DOHH2 (cell line): ENCODE results near the gene KCNJ6.
"Not testable (repeated sequence)": the region's sequence is repeated elsewhere in the genome, so short reads cannot be mapped to it uniquely, and the experiment has no call there.

Experiments used
- H3F3A ChIP-seq: fragments of 200-600 bp; sonication (generic), shearing (Covaris generic); 2 replicates; pipeline ENCODE4 v1.6.0; 2016; ENCODE audit warnings: antibody characterized with exemption, mild to moderate bottlenecking; ENCODE audit not compliant: control insufficient read depth, insufficient read depth
- H3K27ac ChIP-seq: fragments of 200-600 bp; sonication (generic); 2 replicates; pipeline ENCODE4 v1.5.1; 2014; ENCODE audit warnings: low read depth, mild to moderate bottlenecking, low read length, moderate library complexity
- H3K27me3 ChIP-seq: fragments of 200-600 bp; sonication (generic); 2 replicates; pipeline ENCODE4 v1.6.1; 2014; ENCODE audit warnings: mild to moderate bottlenecking, low read length, mixed read lengths; ENCODE audit not compliant: control insufficient read depth
- H3K36me3 ChIP-seq: fragments of 200-600 bp; sonication (generic); 2 replicates; pipeline ENCODE4 v1.6.1; 2014; ENCODE audit warnings: mild to moderate bottlenecking, low read length, moderate library complexity, mixed read lengths; ENCODE audit not compliant: control insufficient read depth
- H3K4me1 ChIP-seq: fragments of 200-600 bp; sonication (generic); 2 replicates; pipeline ENCODE4 v1.6.1; 2014; ENCODE audit warnings: mild to moderate bottlenecking, low read length, mixed read lengths; ENCODE audit not compliant: control insufficient read depth
- H3K4me2 ChIP-seq: fragments of 200-600 bp; sonication (generic); 2 replicates; pipeline ENCODE4 v1.6.0; 2014; ENCODE audit warnings: mild to moderate bottlenecking, low read length, moderate library complexity
- H3K4me3 ChIP-seq: fragments of 200-600 bp; sonication (generic); 2 replicates; pipeline ENCODE4 v1.5.1; 2014; ENCODE audit warnings: mild to moderate bottlenecking, low read length, mixed read lengths
- H3K79me2 ChIP-seq: fragments of 200-600 bp; sonication (generic); 2 replicates; pipeline ENCODE4 v1.6.1; 2014; ENCODE audit warnings: mild to moderate bottlenecking, low read length, mixed read lengths; ENCODE audit not compliant: control insufficient read depth
- H3K9me2 ChIP-seq: fragments of 200-600 bp; sonication (generic); replicated peaks from 2 replicates; pipeline ENCODE4 v1.6.1; 2014; ENCODE audit warnings: mild to moderate bottlenecking, low read length, mixed read lengths; ENCODE audit not compliant: control insufficient read depth
- H3K9me3 ChIP-seq: fragments of 200-600 bp; sonication (generic); 2 replicates; pipeline ENCODE4 v1.6.1; 2014; ENCODE audit warnings: antibody characterized with exemption, low read length, mixed read lengths; ENCODE audit not compliant: control insufficient read depth, insufficient read depth
- H4K20me1 ChIP-seq: fragments of 200-600 bp; sonication (generic); 2 replicates; pipeline ENCODE4 v1.6.0; 2014; ENCODE audit warnings: low read depth, mild to moderate bottlenecking, antibody characterized with exemption, low read length, moderate library complexity; ENCODE audit not compliant: control insufficient read depth, insufficient read depth
- CTCF ChIP-seq: fragments of 200-600 bp; sonication (generic); IDR thresholded peaks from one replicate; pipeline ENCODE4 v1.5.1; 2014; ENCODE audit warnings: antibody characterized with exemption, mild to moderate bottlenecking, low read depth, low read length; ENCODE audit not compliant: poor library complexity, severe bottlenecking
- EZH2phosphoT487 ChIP-seq: fragments of 200-600 bp; sonication (generic); IDR thresholded peaks from 2 replicates; pipeline ENCODE4 v1.6.1; 2017; ENCODE audit warnings: borderline replicate concordance, mild to moderate bottlenecking, antibody characterized with exemption, low read length, moderate library complexity, mixed read lengths

The KCNJ6 gene

GRCh38 chr21:37921091-37921490, 4.8 kb upstream of the KCNJ6 start:
- Histone ChIP-seq H4K20me1 (no peaks in the 10 kb centered on the region), H3K9me2 (no peaks in the 10 kb centered on the region), H3K4me1 (no peaks in the 10 kb centered on the region), H3K4me3 (no peak overlapping the region), H3F3A (no peaks in the 10 kb centered on the region), H3K27ac (no peak overlapping the region), H3K79me2 (no peaks in the 10 kb centered on the region), H3K9me3 (no peaks in the 10 kb centered on the region; the same call in 1 of the 2 replicates), H3K36me3 (no peaks in the 10 kb centered on the region), H3K4me2 (no peak overlapping the region), H3K27me3 (no peaks in the 10 kb centered on the region)
- no peak for TF ChIP-seq CTCF
- TF ChIP-seq EZH2phosphoT487, result no peak

- H3K4me3 ChIP-seq, H3K79me2 ChIP-seq, H3F3A ChIP-seq, H3K36me3 ChIP-seq, H3K27ac ChIP-seq, H4K20me1 ChIP-seq, H3K4me2 ChIP-seq, H3K27me3 ChIP-seq, H3K9me3 ChIP-seq, H3K4me1 ChIP-seq, H3K9me2 ChIP-seq: not testable (repeated sequence)
Observed at GRCh38 chr21:37920302-37920701, 4.0 kb upstream of the KCNJ6 start.

GRCh38 chr21:37917612-37918011, 1.4 kb upstream of the KCNJ6 start:
- no peak overlapping the region for H3K4me2 ChIP-seq

GRCh38 chr21:37915941-37916309, 332 bp downstream of the KCNJ6 start:
- no peak overlapping the region for H3K4me2 ChIP-seq
- no peaks in the 10 kb centered on the region for H3K79me2 ChIP-seq
- H3K9me3 ChIP-seq, result no peaks in the 10 kb centered on the region; the same call in 1 of the 2 replicates
- H3K27me3 ChIP-seq, result no peaks in the 10 kb centered on the region
- no peaks in the 10 kb centered on the region for H3K4me1 ChIP-seq
- TF ChIP-seq EZH2phosphoT487, result no peak
- no peak for TF ChIP-seq CTCF
- no peaks in the 10 kb centered on the region for H3F3A ChIP-seq
- no peaks in the 10 kb centered on the region for H4K20me1 ChIP-seq
- no peak overlapping the region for H3K4me3 ChIP-seq
- no peaks in the 10 kb centered on the region for H3K9me2 ChIP-seq
- no peak overlapping the region for H3K27ac ChIP-seq
- H3K36me3 ChIP-seq, result no peaks in the 10 kb centered on the region

More at GRCh38 chr21:37917612-37918011, 1.4 kb upstream of the KCNJ6 start:
- no peaks in the 10 kb centered on the region for H3K9me2 ChIP-seq
- H3K27ac ChIP-seq, result no peak overlapping the region
- no peaks in the 10 kb centered on the region for H3K27me3 ChIP-seq
- H3K9me3 ChIP-seq, result no peaks in the 10 kb centered on the region; the same call in 1 of the 2 replicates
- H3K4me1 ChIP-seq, result no peaks in the 10 kb centered on the region
- no peaks in the 10 kb centered on the region for H3K79me2 ChIP-seq
- H3F3A ChIP-seq, result no peaks in the 10 kb centered on the region
- TF ChIP-seq CTCF (no peak), EZH2phosphoT487 (no peak)
- H3K4me3 ChIP-seq, result no peak overlapping the region
- no peaks in the 10 kb centered on the region for H4K20me1 ChIP-seq
- no peaks in the 10 kb centered on the region for H3K36me3 ChIP-seq
